Measurements from ENCODE around the gene PPP2R5E.
A peak's percentile ranks its signal among the peaks of the same experiment; 100 is the strongest.

PPP2R5E gene

GRCh38 chr14:63543826-63544406 is 739 bp upstream of the PPP2R5E start (continued):
- TF ChIP-seq, protein P1, sequence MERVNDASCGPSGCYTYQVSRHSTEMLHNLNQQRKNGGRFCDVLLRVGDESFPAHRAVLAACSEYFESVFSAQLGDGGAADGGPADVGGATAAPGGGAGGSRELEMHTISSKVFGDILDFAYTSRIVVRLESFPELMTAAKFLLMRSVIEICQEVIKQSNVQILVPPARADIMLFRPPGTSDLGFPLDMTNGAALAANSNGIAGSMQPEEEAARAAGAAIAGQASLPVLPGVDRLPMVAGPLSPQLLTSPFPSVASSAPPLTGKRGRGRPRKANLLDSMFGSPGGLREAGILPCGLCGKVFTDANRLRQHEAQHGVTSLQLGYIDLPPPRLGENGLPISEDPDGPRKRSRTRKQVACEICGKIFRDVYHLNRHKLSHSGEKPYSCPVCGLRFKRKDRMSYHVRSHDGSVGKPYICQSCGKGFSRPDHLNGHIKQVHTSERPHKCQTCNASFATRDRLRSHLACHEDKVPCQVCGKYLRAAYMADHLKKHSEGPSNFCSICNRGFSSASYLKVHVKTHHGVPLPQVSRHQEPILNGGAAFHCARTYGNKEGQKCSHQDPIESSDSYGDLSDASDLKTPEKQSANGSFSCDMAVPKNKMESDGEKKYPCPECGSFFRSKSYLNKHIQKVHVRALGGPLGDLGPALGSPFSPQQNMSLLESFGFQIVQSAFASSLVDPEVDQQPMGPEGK (CRISPR knock-in tag; IDR thresholded peaks at IDR 0.05; ENCODE audit: borderline replicate concordance) = no peak
- TF ChIP-seq ARNTL (CRISPR knock-in tag; IDR thresholded peaks at IDR 0.05; ENCODE audit: borderline replicate concordance, low read depth) = no peak

DNA sequence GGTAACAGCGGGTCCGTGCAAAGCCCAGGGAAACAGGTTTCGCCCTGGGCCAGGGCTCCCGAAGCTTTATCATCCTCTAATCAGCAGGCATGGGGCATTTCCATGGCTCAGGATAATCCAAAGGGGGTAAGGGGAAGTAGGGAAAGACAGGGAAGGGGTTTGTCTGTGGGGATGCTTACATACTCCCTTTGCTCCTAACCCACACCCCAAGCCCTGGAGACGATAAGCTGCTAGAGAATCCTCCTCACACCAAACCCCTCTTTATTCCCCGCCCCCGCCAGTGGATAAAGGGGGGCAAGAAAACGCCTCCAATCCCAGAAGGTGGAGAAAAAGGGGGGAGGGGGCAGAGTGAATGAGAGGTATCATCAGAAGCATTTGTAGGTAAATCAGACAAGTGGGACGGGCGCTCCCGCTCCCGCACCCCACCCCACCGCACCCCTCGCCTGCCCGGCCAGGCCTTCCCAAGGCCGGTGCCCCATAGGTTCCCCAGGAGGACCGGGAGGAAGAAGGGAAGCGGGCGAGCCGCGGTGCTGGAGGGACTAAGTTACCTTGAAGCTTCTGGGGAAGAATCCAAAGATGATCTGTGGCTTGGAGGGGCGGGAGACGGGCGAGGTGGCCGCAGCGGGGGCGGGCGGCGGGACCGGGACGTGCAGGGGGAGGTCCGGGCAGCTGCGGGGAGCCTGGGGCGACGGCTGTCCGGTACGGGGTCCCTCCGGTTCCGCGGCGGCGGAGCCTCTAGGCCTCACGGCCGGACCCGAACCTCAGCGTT is 762 bp downstream of the PPP2R5E start:
- peak; percentile 27 for ATAC-seq
- TF ChIP-seq BACH2 (CRISPR knock-in tag; IDR thresholded peaks at IDR 0.05; ENCODE audit: borderline replicate concordance) = no peak
- TF ChIP-seq GLIS3 (CRISPR knock-in tag; IDR thresholded peaks at IDR 0.05) = no peak
- TF ChIP-seq TOX (CRISPR knock-in tag; IDR thresholded peaks at IDR 0.05; ENCODE audit: borderline replicate concordance) = no peak
- TF ChIP-seq CSRNP3 (CRISPR knock-in tag; IDR thresholded peaks at IDR 0.05) = no peak

GRCh38 chr14:63535918-63536317 is 7.3 kb downstream of the PPP2R5E start:
- no peak for TF ChIP-seq CSRNP3 (CRISPR knock-in tag; IDR thresholded peaks at IDR 0.05)
- TF ChIP-seq, protein P2, sequence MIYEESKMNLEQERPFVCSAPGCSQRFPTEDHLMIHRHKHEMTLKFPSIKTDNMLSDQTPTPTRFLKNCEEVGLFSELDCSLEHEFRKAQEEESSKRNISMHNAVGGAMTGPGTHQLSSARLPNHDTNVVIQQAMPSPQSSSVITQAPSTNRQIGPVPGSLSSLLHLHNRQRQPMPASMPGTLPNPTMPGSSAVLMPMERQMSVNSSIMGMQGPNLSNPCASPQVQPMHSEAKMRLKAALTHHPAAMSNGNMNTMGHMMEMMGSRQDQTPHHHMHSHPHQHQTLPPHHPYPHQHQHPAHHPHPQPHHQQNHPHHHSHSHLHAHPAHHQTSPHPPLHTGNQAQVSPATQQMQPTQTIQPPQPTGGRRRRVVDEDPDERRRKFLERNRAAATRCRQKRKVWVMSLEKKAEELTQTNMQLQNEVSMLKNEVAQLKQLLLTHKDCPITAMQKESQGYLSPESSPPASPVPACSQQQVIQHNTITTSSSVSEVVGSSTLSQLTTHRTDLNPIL (CRISPR knock-in tag; IDR thresholded peaks at IDR 0.05; ENCODE audit: low read depth) = no peak
- no peak for TF ChIP-seq ZNF70 (CRISPR knock-in tag; IDR thresholded peaks at IDR 0.05)
- TF ChIP-seq ZNF8 (CRISPR knock-in tag; IDR thresholded peaks at IDR 0.05) = no peak
- TF ChIP-seq TCF4 (CRISPR knock-in tag; IDR thresholded peaks at IDR 0.05; ENCODE audit: borderline replicate concordance) = no peak
- no peak for TF ChIP-seq ZC3H10 (CRISPR knock-in tag; IDR thresholded peaks at IDR 0.05)
- ATAC-seq = no peak

GRCh38 chr14:63533474-63533873 is 9.7 kb downstream of the PPP2R5E start:
- TF ChIP-seq ISL1 (CRISPR knock-in tag; IDR thresholded peaks at IDR 0.05) (no peak), ZC3H10 (CRISPR knock-in tag; IDR thresholded peaks at IDR 0.05) (no peak), ZFP3 (CRISPR knock-in tag; IDR thresholded peaks at IDR 0.05) (no peak), TOX (CRISPR knock-in tag; IDR thresholded peaks at IDR 0.05; ENCODE audit: borderline replicate concordance) (no peak), POU6F1 (CRISPR knock-in tag; IDR thresholded peaks at IDR 0.05; ENCODE audit: borderline replicate concordance, low read depth) (no peak), GLIS3 (CRISPR knock-in tag; IDR thresholded peaks at IDR 0.05) (no peak)
- TF ChIP-seq, protein P2 (CRISPR knock-in tag; IDR thresholded peaks at IDR 0.05; ENCODE audit: low read depth) = no peak
- no peak for ATAC-seq
